ENCODE measurements around the gene SYT5. TPM values are rescaled to one million over a fixed set of nuclear protein-coding genes. Genes with fewer than 3 reads are reported as not detected.

The SYT5 gene
- total RNA-seq, 1 experiment from 2014 or later: 4.5 TPM

DNA sequence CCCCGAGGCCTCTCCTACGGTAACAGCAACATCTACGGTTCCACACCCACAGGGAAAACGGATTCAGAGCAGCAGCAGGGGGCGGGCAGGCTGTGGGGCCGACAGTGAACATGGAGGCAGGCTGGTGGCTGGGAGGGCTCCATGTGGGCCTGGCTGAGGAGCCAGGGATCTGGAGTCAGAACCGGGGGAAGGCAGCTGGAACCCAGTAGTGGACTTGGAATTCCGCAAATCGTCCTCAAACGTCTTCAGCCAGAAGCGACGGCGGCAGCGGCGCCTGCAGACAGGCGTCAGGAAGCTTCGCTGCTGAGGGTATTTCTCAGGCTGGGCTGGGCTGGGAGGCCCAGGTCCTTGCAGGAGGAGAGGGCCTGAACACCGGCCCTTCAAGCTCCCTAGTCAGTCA, 46.7 kb upstream of the SYT5 start:
- no peak overlapping the region for H3K56ac ChIP-seq (ENCODE audit: insufficient read length, low read depth, low read length)
- TF ChIP-seq, protein P1, sequence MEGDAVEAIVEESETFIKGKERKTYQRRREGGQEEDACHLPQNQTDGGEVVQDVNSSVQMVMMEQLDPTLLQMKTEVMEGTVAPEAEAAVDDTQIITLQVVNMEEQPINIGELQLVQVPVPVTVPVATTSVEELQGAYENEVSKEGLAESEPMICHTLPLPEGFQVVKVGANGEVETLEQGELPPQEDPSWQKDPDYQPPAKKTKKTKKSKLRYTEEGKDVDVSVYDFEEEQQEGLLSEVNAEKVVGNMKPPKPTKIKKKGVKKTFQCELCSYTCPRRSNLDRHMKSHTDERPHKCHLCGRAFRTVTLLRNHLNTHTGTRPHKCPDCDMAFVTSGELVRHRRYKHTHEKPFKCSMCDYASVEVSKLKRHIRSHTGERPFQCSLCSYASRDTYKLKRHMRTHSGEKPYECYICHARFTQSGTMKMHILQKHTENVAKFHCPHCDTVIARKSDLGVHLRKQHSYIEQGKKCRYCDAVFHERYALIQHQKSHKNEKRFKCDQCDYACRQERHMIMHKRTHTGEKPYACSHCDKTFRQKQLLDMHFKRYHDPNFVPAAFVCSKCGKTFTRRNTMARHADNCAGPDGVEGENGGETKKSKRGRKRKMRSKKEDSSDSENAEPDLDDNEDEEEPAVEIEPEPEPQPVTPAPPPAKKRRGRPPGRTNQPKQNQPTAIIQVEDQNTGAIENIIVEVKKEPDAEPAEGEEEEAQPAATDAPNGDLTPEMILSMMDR (conservative IDR thresholded peaks at IDR 0.05): no peak
- H2BK15ac ChIP-seq (ENCODE audit: low read depth, low read length): no peak overlapping the region
- H3K27ac Mint-ChIP-seq: peak overlapping the region in 1 of 3 experiments; percentile 12; a peak in 1 of 7 replicates
- H3K4me1 Mint-ChIP-seq: peaks cover 0 to 6% of the 10 kb centered on the region in 2 experiments; a peak in 2 of 4 replicates
- H3K14ac ChIP-seq (ENCODE audit: insufficient read depth, low read length): no peak overlapping the region; the same call in 1 of the 2 replicates
- no peak overlapping the region for H3K4ac ChIP-seq (ENCODE audit: low read depth, low read length)
- H3K4me3 Mint-ChIP-seq: no peak overlapping the region
- H3K9ac ChIP-seq (ENCODE audit: extremely low read depth, insufficient read length, low read length): no peak overlapping the region
- H2BK20ac ChIP-seq (ENCODE audit: low read depth, low read length, poor library complexity, severe bottlenecking): no peak overlapping the region
- no peak overlapping the region for H3K18ac ChIP-seq (ENCODE audit: insufficient read length, low read depth, low read length)
- no peak overlapping the region for H2AFZ ChIP-seq (ENCODE audit: low read length)
- no peak overlapping the region for H3T11ph ChIP-seq (ENCODE audit: low read length)
- no peak overlapping the region for H2BK12ac ChIP-seq (ENCODE audit: insufficient read length, low read depth, low read length)
- H3K27ac ChIP-seq (ENCODE audit: insufficient read length, low read depth, low read length): no peak overlapping the region
- no CpG with 5 or more reads among the region's 18 CpGs for WGBS (ENCODE audit: extremely low coverage, insufficient read length, low lambda C conversion rate)
- H4K20me1 ChIP-seq (ENCODE audit: control insufficient read depth, insufficient read depth, insufficient read length): no peaks in the 10 kb centered on the region
- no peak overlapping the region for H2BK5ac ChIP-seq (ENCODE audit: insufficient read length, low read length)
- no peak overlapping the region for H3K4me2 ChIP-seq (ENCODE audit: insufficient read depth, insufficient read length, low read length)
- H3K27me3 Mint-ChIP-seq (ENCODE audit: low read depth): no peaks in the 10 kb centered on the region; the same call in 1 of the 2 replicates
- peaks cover 7 to 19% (median 17%) of the 10 kb centered on the region in 3 experiments; a peak in 6 of 7 replicates for H3K36me3 Mint-ChIP-seq (ENCODE audit: insufficient read depth in 1 of 3, low read depth in 3 of 3)
- H2BK120ac ChIP-seq (ENCODE audit: low read depth, low read length, poor library complexity, severe bottlenecking): no peak overlapping the region
- no peaks in the 10 kb centered on the region for H3K79me2 ChIP-seq (ENCODE audit: insufficient read depth, low read length)
- no peaks in the 10 kb centered on the region for H3K27me3 ChIP-seq (ENCODE audit: insufficient read depth, low read length)
- DNase-seq: peak; percentile 22
- no peaks in the 10 kb centered on the region for H3K23me2 ChIP-seq (ENCODE audit: insufficient read length, low read depth, low read length, poor library complexity, severe bottlenecking)
- no peaks in the 10 kb centered on the region for H3K79me1 ChIP-seq (ENCODE audit: insufficient read depth, low read depth, low read length, poor library complexity, severe bottlenecking)
- no peak overlapping the region for H4K91ac ChIP-seq (ENCODE audit: insufficient read length, low read depth, low read length)
- no peak overlapping the region for H4K5ac ChIP-seq (ENCODE audit: insufficient read length, low read depth, low read length)
- H4K8ac ChIP-seq (replicated peaks; ENCODE audit: insufficient read length, low read depth, low read length): no peak overlapping the region
- no peaks in the 10 kb centered on the region for H3K4me1 ChIP-seq (ENCODE audit: insufficient read depth, low read length)
- no peaks in the 10 kb centered on the region for H3K9me3 ChIP-seq (ENCODE audit: control insufficient read depth, low read depth, low read length)
- no peak overlapping the region for H2AK5ac ChIP-seq (ENCODE audit: insufficient read length, low read length)
- H3K23ac ChIP-seq (ENCODE audit: insufficient read length, low read depth, low read length): no peak overlapping the region
- no peaks in the 10 kb centered on the region for H3K9me3 Mint-ChIP-seq

All from H9 (cell line).